GM10266 (cell line): ENCODE results near the gene KNOP1.

ENCODE experiments used
- DNase-seq: peaks from one replicate; pipeline ENCODE4 v3.0.0; 2012; ENCODE audit errors: extremely low spot score
- CTCF ChIP-seq: IDR thresholded peaks from 2 replicates; pipeline ENCODE4 v1.5.1; 2012; ENCODE audit warnings: mild to moderate bottlenecking, low read depth; ENCODE audit not compliant: control insufficient read depth, insufficient read depth; ENCODE audit errors: missing control alignments

Gene KNOP1

GRCh38 chr16:19710191-19710908 is 7.7 kb downstream of the KNOP1 start:
- DNase-seq, result no peak
- TF ChIP-seq CTCF, result no peak

- no peak for TF ChIP-seq CTCF
- no peak for DNase-seq
Observed at GRCh38 chr16:19709381-19710136, 8.5 kb downstream of the KNOP1 start.

- no peak for TF ChIP-seq CTCF
- DNase-seq, result no peak
Observed at GRCh38 chr16:19708296-19709205, 9.5 kb downstream of the KNOP1 start.

GRCh38 chr16:19707569-19708295 is 10.3 kb downstream of the KNOP1 start:
- no peak for DNase-seq
- no peak for TF ChIP-seq CTCF

GRCh38 chr16:19706846-19707245 is 11.2 kb downstream of the KNOP1 start:
- DNase-seq, result no peak
- no peak for TF ChIP-seq CTCF

GRCh38 chr16:19705843-19706242 is 12.2 kb downstream of the KNOP1 start:
- no peak for TF ChIP-seq CTCF
- no peak for DNase-seq
